Right cardiac atrium (tissue), 5 donors: ENCODE results near the gene ABCC3. TPM values are rescaled to one million over a fixed set of nuclear protein-coding genes. Genes with fewer than 3 reads are reported as not detected.

Experiments
- ATAC-seq, 2 donors: fragments of 200-7000 bp; cut with Tn5 transposase; one replicate each; pipeline versions ENCODE4 v1.8.0 to v1.9.1; 2020; ENCODE audit warnings: moderate library complexity in 2 of 2, mild to moderate bottlenecking in 1 of 2
- DNase-seq, 3 donors: peaks; one replicate each; pipeline ENCODE4 v3.0.0-alpha.2; 2020
- H3K27ac ChIP-seq: one replicate; pipeline ENCODE4 v1.5.1; 2013; ENCODE audit warnings: mild to moderate bottlenecking, low read length, control low read depth, moderate library complexity
- H3K27me3 ChIP-seq: one replicate; pipeline ENCODE4 v1.6.1; 2013; ENCODE audit not compliant: control insufficient read depth, insufficient read depth
- H3K4me1 ChIP-seq: one replicate; pipeline ENCODE4 v1.6.1; 2013; ENCODE audit warnings: low read length; ENCODE audit not compliant: control insufficient read depth, insufficient read depth
- H3K4me3 ChIP-seq: one replicate; pipeline ENCODE4 v1.5.1; 2013; ENCODE audit warnings: low read length, control low read depth
- H3K9me3 ChIP-seq: one replicate; pipeline ENCODE4 v1.6.1; 2013; ENCODE audit warnings: low read length; ENCODE audit not compliant: control insufficient read depth
- WGBS: extraction: QIAGEN DNeasy Blood & Tissue Kit; methylation state at CpG from one replicate; pipeline ENCODE4 v1.1.7; 2013; 5-methylcytosine and 5-hydroxymethylcytosine counted together
- intact Hi-C, 4 donors: fragments of 100-400 bp; cut with DNase I; formaldehyde crosslinking; loops; one replicate each; pipeline versions ENCODE4 v1.11.0 to v1.14.0; 2022 to 2023
- polyA plus RNA-seq: library from polyadenylated mRNA; stranded (reverse); fragments of 200-250 nt; gene quantifications from one replicate; pipeline ENCODE4 v1.2.3, GENCODE V29; 2013
- total RNA-seq, 4 donors: library from RNA; stranded (reverse); fragmentation: NEBNext Ultra II Directional; extraction: Animal tissue kit (Norgen Biotek cat#: 25700); gene quantifications; one replicate each; pipeline ENCODE4 v1.2.1, GENCODE V29; 2021
- donor health status: healthy with polysubstance abuse.
- donor health status: DM: no; HTN: yes; CAD: no.
- donor health status: DM: no; HTN: no; CAD: no.
- donor health status: DM: no; HTN: yes; CAD: no; lungs with severe emphysema.
- donor health status: DM: yes; HTN: yes; CAD: no.

Gene ABCC3
- total and polyA plus RNA-seq, 5 donors: 1.2 to 5.9 (median 2.1) TPM

DNA sequence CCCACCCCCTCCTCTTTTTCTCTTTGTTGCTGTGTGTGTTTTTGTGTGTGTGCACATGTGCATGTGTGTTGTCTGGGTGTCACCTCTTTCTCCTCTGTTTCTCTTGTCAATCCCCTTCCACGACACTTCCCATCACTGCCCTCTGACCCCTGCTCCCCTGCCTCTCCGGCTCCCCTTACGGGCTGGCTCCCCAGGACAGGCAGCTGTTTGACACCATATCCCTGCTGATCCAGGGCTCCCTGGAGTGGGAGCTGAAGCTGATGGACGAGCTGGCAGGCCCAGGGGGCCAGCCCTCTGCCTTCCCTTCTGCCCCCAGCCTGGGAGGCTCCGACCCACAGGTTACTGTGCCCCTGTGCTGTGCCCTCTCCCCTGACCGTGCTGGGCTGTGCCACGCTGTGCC lies 15.2 kb upstream of the ABCC3 start:
- no peaks in the 10 kb centered on the region for H3K4me1 ChIP-seq
- no peaks in the 10 kb centered on the region for H3K27me3 ChIP-seq
- H3K9me3 ChIP-seq: no peaks in the 10 kb centered on the region
- no peak overlapping the region for H3K27ac ChIP-seq
- H3K4me3 ChIP-seq: no peak overlapping the region
- intact Hi-C loops: loop anchor here in 1 of 4 donors (5.0 kb wide), 1 partner anchor 62 kb away; no protein-coding TSS in a partner anchor
- DNase-seq: peak in 2 of 3 donors; percentile 7 to 38
- ATAC-seq: no peak
- WGBS: 88% methylated on average over 7 of the region's 7 CpGs

DNA sequence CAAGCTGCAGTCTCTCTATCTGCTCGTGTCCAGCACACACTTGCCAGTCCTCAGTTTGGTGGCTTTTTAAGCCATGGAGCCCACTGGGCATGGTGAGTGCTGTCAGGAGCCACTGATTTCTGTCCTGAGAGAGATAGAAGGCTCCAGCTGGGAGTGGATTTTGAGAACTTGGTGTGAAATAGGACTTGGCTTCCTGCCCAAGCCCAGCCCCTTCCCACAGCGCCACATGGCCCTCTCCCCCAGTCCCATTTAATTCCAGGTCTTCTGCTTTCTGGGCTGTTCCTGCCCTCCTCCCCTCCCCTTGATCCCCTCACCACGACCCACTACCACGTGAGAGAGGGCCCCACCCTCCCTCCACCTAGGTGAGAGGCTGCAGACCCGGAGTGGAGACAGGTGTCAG lies 14.4 kb upstream of the ABCC3 start:
- DNase-seq (peak in 1 of 3 donors; percentile 19), ATAC-seq (no peak)
- no peaks in the 10 kb centered on the region for H3K4me1 ChIP-seq
- intact Hi-C loops: loop anchor here in 2 of 4 donors (5.0 to 10.0 kb wide), 2 partner anchors 73 to 135 kb away; partner anchors contain the start of gene SPATA20 (in 1 of the 2)
- H3K27me3 ChIP-seq: no peaks in the 10 kb centered on the region
- 62% methylated on average over 5 of the region's 5 CpGs for WGBS
- no peak overlapping the region for H3K27ac ChIP-seq
- H3K4me3 ChIP-seq: no peak overlapping the region
- H3K9me3 ChIP-seq: no peaks in the 10 kb centered on the region

DNA sequence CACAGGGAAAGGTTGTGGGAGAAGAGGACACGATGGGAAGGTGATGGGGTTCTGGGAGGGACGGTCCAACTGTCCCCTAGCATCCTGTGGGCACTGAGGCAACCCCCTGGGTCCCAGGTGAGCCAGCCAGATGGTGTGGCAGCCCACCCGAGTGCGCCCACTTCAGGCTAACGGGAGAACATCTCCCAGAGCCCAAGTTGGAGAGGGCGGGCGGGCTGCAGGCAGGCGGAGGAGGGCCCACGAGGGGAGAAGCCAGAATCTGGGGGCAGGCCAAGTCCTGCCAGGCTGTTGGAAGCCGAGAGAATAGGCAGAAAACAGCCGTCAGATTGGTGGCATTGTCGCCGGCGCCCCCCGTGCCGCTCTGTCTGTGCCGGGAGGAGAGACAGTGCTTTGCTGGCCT lies 13.8 kb upstream of the ABCC3 start:
- intact Hi-C loops: loop anchor here in 2 of 4 donors (5.0 to 10.0 kb wide), 2 partner anchors 74 to 136 kb away; partner anchors contain the start of gene SPATA20 (in 1 of the 2)
- no peak for ATAC-seq

DNA sequence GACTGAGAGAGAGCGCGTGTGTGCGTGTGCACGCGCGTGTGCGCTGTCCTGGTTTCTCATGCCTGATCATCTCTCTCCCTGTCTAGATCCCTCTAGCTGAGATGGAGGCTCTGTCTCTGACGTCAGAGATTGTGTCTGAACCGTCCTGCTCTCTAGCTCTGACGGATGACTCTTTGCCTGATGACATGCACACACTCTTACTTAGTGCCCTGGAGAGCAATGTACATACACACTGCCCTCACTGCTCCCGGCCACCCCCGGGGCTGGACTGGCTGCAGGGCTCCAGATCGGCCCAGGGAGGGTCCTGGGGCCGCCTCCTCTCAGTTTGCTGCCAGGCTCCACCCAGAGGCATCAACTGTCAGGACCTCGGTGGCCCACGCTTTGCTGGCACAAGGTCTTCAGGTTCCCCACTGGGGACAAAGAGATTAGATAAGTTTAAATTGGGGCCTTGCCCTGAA lies 13.1 kb upstream of the ABCC3 start:
- H3K4me1 ChIP-seq: no peaks in the 10 kb centered on the region
- ATAC-seq: no peak
- H3K9me3 ChIP-seq: no peaks in the 10 kb centered on the region
- intact Hi-C loops: loop anchor here in 2 of 4 donors (5.0 to 10.0 kb wide), 2 partner anchors 74 to 137 kb away; partner anchors contain the start of gene SPATA20 (in 1 of the 2)
- no peak overlapping the region for H3K4me3 ChIP-seq
- H3K27me3 ChIP-seq: no peaks in the 10 kb centered on the region
- WGBS: 54% methylated on average over 16 of the region's 16 CpGs
- no peak overlapping the region for H3K27ac ChIP-seq
- DNase-seq: peak in 2 of 3 donors; percentile 15 to 32

More for the DNA sequence above, 13.8 kb upstream of the ABCC3 start:
- Histone ChIP-seq H3K27me3 (no peaks in the 10 kb centered on the region), H3K27ac (no peak overlapping the region), H3K9me3 (no peaks in the 10 kb centered on the region), H3K4me3 (no peak overlapping the region), H3K4me1 (no peaks in the 10 kb centered on the region)
- WGBS: 70% methylated on average over 17 of the region's 17 CpGs
- peak in 2 of 3 donors; percentile 28 to 34 for DNase-seq

DNA sequence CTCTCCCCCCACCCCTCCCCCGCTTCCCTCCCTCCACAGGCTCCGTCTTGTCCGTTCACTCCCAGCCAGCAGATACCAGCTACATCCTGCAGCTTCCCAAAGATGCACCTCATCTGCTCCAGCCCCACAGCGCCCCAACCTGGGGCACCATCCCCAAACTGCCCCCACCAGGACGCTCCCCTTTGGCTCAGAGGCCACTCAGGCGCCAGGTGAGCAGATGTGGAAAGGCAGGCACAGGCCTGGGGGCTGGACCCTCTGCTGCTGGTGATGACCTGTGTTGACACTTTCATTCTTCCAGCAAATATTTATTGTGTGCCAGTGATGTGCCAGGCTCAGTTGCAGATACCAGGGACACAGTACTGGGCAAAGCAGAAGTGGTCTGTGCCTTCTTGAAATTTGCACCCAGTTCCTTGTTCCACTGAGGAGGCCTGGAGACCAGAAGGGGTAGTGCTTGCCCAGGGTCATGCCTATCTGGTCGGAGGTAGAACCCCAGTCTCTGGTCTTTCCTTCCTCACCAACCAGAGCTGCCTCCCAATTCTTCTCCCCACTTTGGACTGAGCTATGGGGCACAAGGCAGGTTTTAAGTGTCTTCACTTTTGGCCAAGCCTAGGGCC lies 10.3 kb upstream of the ABCC3 start:
- H3K27ac ChIP-seq: no peak overlapping the region
- ATAC-seq: no peak
- intact Hi-C loops: loop anchor here in 2 of 4 donors (5.0 to 10.0 kb wide), 2 partner anchors 77 to 140 kb away; partner anchors contain the start of gene SPATA20 (in 1 of the 2)
- H3K9me3 ChIP-seq: no peaks in the 10 kb centered on the region
- H3K4me3 ChIP-seq: no peak overlapping the region
- H3K27me3 ChIP-seq: no peaks in the 10 kb centered on the region
- no peaks in the 10 kb centered on the region for H3K4me1 ChIP-seq
- DNase-seq: peak in 1 of 3 donors; percentile 30
- 83% methylated on average over 7 of the region's 7 CpGs for WGBS

DNA sequence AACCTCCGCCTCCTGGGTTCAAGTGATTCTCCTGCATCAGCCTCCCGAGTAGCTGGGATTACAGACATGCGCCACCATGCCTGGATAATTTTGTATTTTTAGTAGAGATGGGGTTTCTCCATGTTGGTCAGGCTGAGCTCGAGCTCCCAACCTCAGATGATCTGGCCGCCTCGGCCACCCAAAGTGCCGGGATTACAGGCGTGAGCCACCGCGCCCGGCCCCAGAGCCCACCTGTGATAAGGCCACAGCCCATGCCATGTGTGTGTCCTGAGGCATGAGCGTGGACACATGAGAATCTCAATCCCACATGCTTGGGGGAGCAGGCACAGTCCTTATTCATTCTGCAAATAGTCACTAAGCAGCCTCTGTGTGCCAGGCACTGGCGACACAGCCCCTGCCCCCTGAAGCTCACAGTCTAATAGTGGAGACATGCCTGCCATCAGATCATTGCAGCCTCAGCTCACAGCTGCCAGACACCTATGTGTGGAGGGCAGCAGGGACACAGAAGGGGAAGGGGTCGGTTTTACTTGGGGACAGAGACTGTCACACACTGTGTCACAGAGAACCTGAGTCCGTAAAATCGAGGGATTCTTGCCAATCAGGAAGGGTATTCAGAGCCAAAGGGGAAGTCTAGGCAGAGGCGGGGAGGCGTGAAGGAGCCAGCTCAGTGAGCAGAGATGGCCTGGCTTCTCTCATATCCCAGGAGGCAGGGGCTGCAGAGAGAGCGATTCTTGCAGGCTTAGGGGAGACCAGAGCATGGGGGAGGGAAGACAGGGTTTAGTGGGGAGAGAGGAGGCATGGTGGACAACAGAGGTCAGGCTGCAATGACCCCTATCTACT lies 9.4 kb upstream of the ABCC3 start:
- DNase-seq: no peak
- Histone ChIP-seq H3K27ac (no peak overlapping the region), H3K4me3 (no peak overlapping the region), H3K27me3 (no peaks in the 10 kb centered on the region), H3K4me1 (no peaks in the 10 kb centered on the region), H3K9me3 (no peaks in the 10 kb centered on the region)
- ATAC-seq: peak in 1 of 2 donors; percentile 5
- WGBS: 78% methylated on average over 19 of the region's 19 CpGs
- intact Hi-C loops: loop anchor here (5.0 to 10.0 kb wide), 2 partner anchors 73 to 140 kb away; no protein-coding TSS in a partner anchor

DNA sequence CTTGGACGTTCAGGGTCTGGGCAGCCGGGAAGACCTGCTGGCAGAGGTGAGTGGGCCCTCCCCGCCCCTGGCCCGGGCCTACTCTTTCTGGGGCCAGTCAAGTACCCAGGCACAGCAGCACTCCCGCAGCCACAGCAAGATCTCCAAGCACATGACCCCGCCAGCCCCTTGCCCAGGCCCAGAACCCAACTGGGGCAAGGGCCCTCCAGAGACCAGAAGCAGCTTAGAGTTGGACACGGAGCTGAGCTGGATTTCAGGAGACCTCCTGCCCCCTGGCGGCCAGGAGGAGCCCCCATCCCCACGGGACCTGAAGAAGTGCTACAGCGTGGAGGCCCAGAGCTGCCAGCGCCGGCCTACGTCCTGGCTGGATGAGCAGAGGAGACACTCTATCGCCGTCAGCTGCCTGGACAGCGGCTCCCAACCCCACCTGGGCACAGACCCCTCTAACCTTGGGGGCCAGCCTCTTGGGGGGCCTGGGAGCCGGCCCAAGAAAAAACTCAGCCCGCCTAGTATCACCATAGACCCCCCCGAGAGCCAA lies 8.6 kb upstream of the ABCC3 start:
- 41% methylated on average over 19 of the region's 19 CpGs for WGBS
- ATAC-seq: peak; percentile 71 to 81
- Histone ChIP-seq H3K9me3 (no peaks in the 10 kb centered on the region), H3K4me3 (no peak overlapping the region), H3K27ac (no peak overlapping the region), H3K4me1 (no peaks in the 10 kb centered on the region), H3K27me3 (no peaks in the 10 kb centered on the region)
- intact Hi-C loops: loop anchor here (5.0 to 10.0 kb wide), 2 partner anchors 74 to 141 kb away; no protein-coding TSS in a partner anchor
- DNase-seq: peak; percentile 80 to 91 (median 90)

DNA sequence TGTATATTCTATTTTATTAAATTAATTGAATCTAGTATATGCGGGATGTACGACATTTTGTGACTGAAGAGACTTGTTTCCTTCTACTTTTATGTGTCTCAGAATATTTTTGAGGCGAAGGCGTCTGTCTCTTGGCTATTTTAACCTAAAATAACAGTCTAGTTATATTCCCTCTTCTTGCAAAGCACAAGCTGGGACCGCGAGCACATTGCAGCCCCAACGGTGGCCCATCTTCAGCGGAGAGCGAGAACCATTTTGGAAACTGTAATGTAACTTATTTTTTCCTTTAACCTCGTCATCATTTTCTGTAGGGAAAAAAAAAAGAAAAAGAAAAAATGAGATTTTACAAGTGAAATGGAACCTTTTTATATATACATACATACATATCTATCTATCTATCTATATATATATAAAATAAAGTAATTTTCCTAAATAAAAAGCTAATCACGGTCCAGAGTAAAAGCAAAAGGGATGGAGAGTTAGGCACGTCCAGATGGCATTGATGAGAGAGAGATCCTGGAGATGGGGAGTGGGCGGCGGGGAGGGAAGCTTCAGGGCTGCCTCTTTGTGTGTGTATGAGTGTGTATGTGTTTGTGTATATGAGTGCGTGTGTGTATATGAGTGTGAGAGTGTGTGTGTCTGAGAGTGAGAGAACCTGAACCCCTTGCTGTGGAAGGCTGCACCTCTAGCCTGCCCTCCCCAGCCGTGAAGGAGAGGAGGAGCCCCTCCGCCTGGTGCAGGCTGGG lies 7.5 kb upstream of the ABCC3 start:
- no peak overlapping the region for H3K4me3 ChIP-seq
- H3K9me3 ChIP-seq: no peaks in the 10 kb centered on the region
- WGBS: 84% methylated on average over 17 of the region's 17 CpGs
- no peak for ATAC-seq
- H3K4me1 ChIP-seq: no peaks in the 10 kb centered on the region
- no peak overlapping the region for H3K27ac ChIP-seq
- intact Hi-C loops: loop anchor here (5.0 to 10.0 kb wide), 2 partner anchors 75 to 142 kb away; no protein-coding TSS in a partner anchor
- no peaks in the 10 kb centered on the region for H3K27me3 ChIP-seq
- DNase-seq: peak in 1 of 3 donors; percentile 12

DNA sequence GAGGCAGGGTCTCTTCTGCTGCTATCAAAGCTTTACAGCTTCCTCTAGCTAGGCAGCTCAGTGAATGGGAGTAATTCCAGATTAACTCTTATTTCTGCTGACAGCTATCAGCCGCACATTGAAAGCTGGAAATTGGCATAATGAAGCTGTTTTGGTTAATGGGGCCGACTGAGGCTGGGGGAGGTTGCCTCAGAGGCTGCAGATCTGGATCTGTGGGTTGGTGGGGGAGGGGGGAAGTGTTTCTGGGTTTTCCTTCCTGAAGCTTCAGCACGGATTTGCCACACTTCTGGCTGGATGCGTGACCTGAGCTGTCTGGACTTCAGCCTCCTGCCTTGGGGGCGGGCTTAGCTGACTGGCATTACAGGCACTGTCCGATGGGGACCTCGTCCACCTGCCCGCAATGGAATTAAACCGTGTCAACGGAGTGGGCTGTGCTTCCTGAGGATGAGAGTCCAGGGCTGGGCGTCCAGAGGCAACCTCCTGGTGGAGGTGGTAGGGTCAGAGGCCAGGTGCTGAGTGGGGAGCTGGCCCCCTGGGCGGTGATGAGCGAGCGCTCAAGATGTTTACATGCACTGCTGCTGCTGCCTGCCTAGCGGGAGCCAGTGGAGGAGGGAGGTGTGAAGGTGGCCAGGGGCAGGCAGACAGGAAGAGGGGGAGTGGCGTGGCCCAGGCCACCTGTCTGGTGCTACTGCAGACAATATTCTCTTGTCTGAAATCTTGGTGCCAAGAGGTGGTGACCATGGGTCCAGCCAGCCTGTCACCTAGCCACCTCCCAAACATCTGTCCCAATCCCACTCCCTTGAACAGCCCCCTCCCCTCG lies 6.7 kb upstream of the ABCC3 start:
- DNase-seq (peak in 1 of 3 donors; percentile 57), ATAC-seq (no peak)
- Histone ChIP-seq H3K4me1 (no peaks in the 10 kb centered on the region), H3K27me3 (no peaks in the 10 kb centered on the region), H3K4me3 (no peak overlapping the region), H3K9me3 (no peaks in the 10 kb centered on the region), H3K27ac (no peak overlapping the region)
- intact Hi-C loops: loop anchor here (5.0 to 10.0 kb wide), 2 partner anchors 76 to 143 kb away; no protein-coding TSS in a partner anchor
- WGBS: 43% methylated on average over 17 of the region's 17 CpGs
